Gastrocnemius medialis (tissue), 4 donors: Measurements from ENCODE around the gene KANTR. TPM values are rescaled to one million over a fixed set of nuclear protein-coding genes. Genes with fewer than 3 reads are reported as not detected.

Experiments
- ATAC-seq, 2 donors: fragments of 150-250 bp; one replicate each; pipeline ENCODE4 v1.9.1; 2016
- DNase-seq, 2 donors: peaks; one replicate each; pipeline ENCODE4 v3.0.0-alpha.2; 2019
- H3K27ac ChIP-seq, 4 donors: fragments of 200-600 bp; sonication (generic); 1 replicate in 1 of 4; 2 replicates in 3 of 4; pipeline ENCODE4 v1.5.1; 2016 to 2018; ENCODE audit warnings: mild to moderate bottlenecking in 2 of 4, moderate library complexity in 1 of 4
- H3K27me3 ChIP-seq, 3 donors: fragments of 200-600 bp; sonication (generic) in 2 of 3; 1 replicate in 1 of 3; 2 replicates in 2 of 3; pipeline versions ENCODE4 v1.5.1 to v1.6.0; 2016 to 2019; ENCODE audit warnings: mild to moderate bottlenecking in 1 of 3, moderate library complexity in 1 of 3
- H3K36me3 ChIP-seq, 2 donors: fragments of 200-600 bp; sonication (generic) in 1 of 2; one replicate each; pipeline ENCODE4 v1.5.1; 2017 to 2018
- H3K4me1 ChIP-seq, 2 donors: fragments of 200-600 bp; sonication (generic) in 1 of 2; one replicate each; pipeline ENCODE4 v1.5.1; 2016 to 2017; ENCODE audit warnings: mild to moderate bottlenecking in 2 of 2
- H3K4me3 ChIP-seq, 4 donors: fragments of 200-600 bp; sonication (generic) in 3 of 4; 1 replicate in 1 of 4; 2 replicates in 3 of 4; pipeline ENCODE4 v1.5.1; 2016 to 2019; ENCODE audit warnings: mild to moderate bottlenecking in 2 of 4
- H3K9me3 ChIP-seq, 3 donors: fragments of 200-600 bp; sonication (generic) in 2 of 3; 1 replicate in 1 of 3; 2 replicates in 2 of 3; pipeline ENCODE4 v1.5.1; 2016 to 2019
- CTCF ChIP-seq, 5 experiments: fragments of 450-650 bp in 3 of 5; fragments of 200-600 bp in 2 of 5; sonication (generic) in 2 of 5; IDR thresholded peaks in 4 of 5; conservative IDR thresholded peaks in 1 of 5; 1 replicate in 4 of 5; 2 replicates in 1 of 5; pipeline ENCODE4 v1.5.1; 2016 to 2019; ENCODE audit warnings: antibody characterized with exemption in 5 of 5, mild to moderate bottlenecking in 3 of 5, moderate library complexity in 3 of 5
- POLR2A ChIP-seq, 2 donors: fragments of 450-650 bp; IDR thresholded peaks; one replicate each; pipeline ENCODE4 v1.6.1; 2017; ENCODE audit warnings: antibody characterized with exemption in 2 of 2, mild to moderate bottlenecking in 2 of 2, moderate library complexity in 2 of 2
- in situ Hi-C, 4 donors: fragments of 200-750 bp; cut with MboI; loops; one replicate each; pipeline versions ENCODE4 v1.15.0 to v1.8.0; 2017; ENCODE audit warnings: low sequenced_read_pairs in 4 of 4
- intact Hi-C: fragments of 100-400 bp; cut with DNase I; formaldehyde crosslinking; loops from one replicate; pipeline ENCODE4 v1.15.1; 2023; ENCODE audit warnings: low total_unique reads
- total RNA-seq, 4 donors: library from RNA; depleted of rRNA; stranded (reverse); fragments of >200 nt; gene quantifications; one replicate each; pipeline versions ENCODE4 v1.1.0 to v1.2.3, GENCODE V29; 2016

Gene KANTR
- total RNA-seq, 4 donors from 2014 or later: 3.0 to 13.0 (median 7.4) TPM

GRCh38 chrX:53125506-53125905 is 31.6 kb downstream of the KANTR start:
- in situ Hi-C loops: no loop called here
- H3K9me3 ChIP-seq: peaks cover 0 to 2% (median 0%) of the 10 kb centered on the region in 3 donors
- intact Hi-C loops: no loop called here
- no peak overlapping the region for H3K4me3 ChIP-seq
- no peak for TF ChIP-seq CTCF (IDR thresholded peaks at IDR 0.05 in 4 of 5, conservative IDR thresholded peaks at IDR 0.05 in 1 of 5)
- TF ChIP-seq POLR2A (IDR thresholded peaks at IDR 0.05): no peak
- peaks cover 11 to 16% of the 10 kb centered on the region in 2 donors for H3K4me1 ChIP-seq
- peaks cover 0 to 5% (median 0%) of the 10 kb centered on the region in 3 donors for H3K27me3 ChIP-seq
- no peak for DNase-seq
- no peak overlapping the region for H3K27ac ChIP-seq
- no peak for ATAC-seq
- H3K36me3 ChIP-seq: no peaks in the 10 kb centered on the region

GRCh38 chrX:53126377-53126776 is 32.4 kb downstream of the KANTR start:
- H3K4me3 ChIP-seq: no peak overlapping the region
- H3K27ac ChIP-seq: peak overlapping the region in 1 of 4 donors; percentile 58
- peaks cover 0 to 2% (median 0%) of the 10 kb centered on the region in 3 donors for H3K9me3 ChIP-seq
- peaks cover 0 to 5% (median 0%) of the 10 kb centered on the region in 3 donors for H3K27me3 ChIP-seq
- in situ Hi-C loops: no loop called here
- TF ChIP-seq POLR2A (IDR thresholded peaks at IDR 0.05) (no peak), CTCF (IDR thresholded peaks at IDR 0.05 in 4 of 5, conservative IDR thresholded peaks at IDR 0.05 in 1 of 5) (no peak)
- ATAC-seq: no peak
- DNase-seq: no peak
- intact Hi-C loops: no loop called here
- H3K4me1 ChIP-seq: peaks cover 11 to 16% of the 10 kb centered on the region in 2 donors
- peaks cover 0 to under 1% of the 10 kb centered on the region in 2 donors for H3K36me3 ChIP-seq

GRCh38 chrX:53128097-53128749 is 34.3 kb downstream of the KANTR start:
- peaks cover 0 to 2% (median 0%) of the 10 kb centered on the region in 3 donors for H3K9me3 ChIP-seq
- H3K27me3 ChIP-seq: peaks cover 0 to 5% (median 0%) of the 10 kb centered on the region in 3 donors
- TF ChIP-seq POLR2A (IDR thresholded peaks at IDR 0.05) (no peak), CTCF (IDR thresholded peaks at IDR 0.05 in 4 of 5, conservative IDR thresholded peaks at IDR 0.05 in 1 of 5) (no peak)
- peak in 1 of 2 donors; percentile 11 for ATAC-seq
- H3K27ac ChIP-seq: peak overlapping the region; percentile 13 to 58 (median 46)
- no peak overlapping the region for H3K4me3 ChIP-seq
- intact Hi-C loops (no loop called here), in situ Hi-C loops (no loop called here)
- H3K36me3 ChIP-seq: peaks cover 0 to 3% of the 10 kb centered on the region in 2 donors
- DNase-seq: no peak
- peaks cover 11% of the 10 kb centered on the region in 2 donors for H3K4me1 ChIP-seq

GRCh38 chrX:53133400-53133799 is 39.5 kb downstream of the KANTR start:
- in situ Hi-C loops: no loop called here
- peaks cover 0 to 3% (median 0%) of the 10 kb centered on the region in 3 donors for H3K27me3 ChIP-seq
- H3K36me3 ChIP-seq: peaks cover 0 to 3% of the 10 kb centered on the region in 2 donors
- DNase-seq: no peak
- no peak for ATAC-seq
- intact Hi-C loops: no loop called here
- no peaks in the 10 kb centered on the region for H3K4me1 ChIP-seq
- no peak overlapping the region for H3K27ac ChIP-seq
- H3K4me3 ChIP-seq: no peak overlapping the region
- no peaks in the 10 kb centered on the region for H3K9me3 ChIP-seq
- no peak for TF ChIP-seq POLR2A (IDR thresholded peaks at IDR 0.05)
- no peak for TF ChIP-seq CTCF (IDR thresholded peaks at IDR 0.05 in 4 of 5, conservative IDR thresholded peaks at IDR 0.05 in 1 of 5)
